Measurements from ENCODE around the gene SGF29.
"Not testable (repeated sequence)": the region's sequence is repeated elsewhere in the genome, so short reads cannot be mapped to it uniquely, and the experiment has no call there.

Gene SGF29

DNA sequence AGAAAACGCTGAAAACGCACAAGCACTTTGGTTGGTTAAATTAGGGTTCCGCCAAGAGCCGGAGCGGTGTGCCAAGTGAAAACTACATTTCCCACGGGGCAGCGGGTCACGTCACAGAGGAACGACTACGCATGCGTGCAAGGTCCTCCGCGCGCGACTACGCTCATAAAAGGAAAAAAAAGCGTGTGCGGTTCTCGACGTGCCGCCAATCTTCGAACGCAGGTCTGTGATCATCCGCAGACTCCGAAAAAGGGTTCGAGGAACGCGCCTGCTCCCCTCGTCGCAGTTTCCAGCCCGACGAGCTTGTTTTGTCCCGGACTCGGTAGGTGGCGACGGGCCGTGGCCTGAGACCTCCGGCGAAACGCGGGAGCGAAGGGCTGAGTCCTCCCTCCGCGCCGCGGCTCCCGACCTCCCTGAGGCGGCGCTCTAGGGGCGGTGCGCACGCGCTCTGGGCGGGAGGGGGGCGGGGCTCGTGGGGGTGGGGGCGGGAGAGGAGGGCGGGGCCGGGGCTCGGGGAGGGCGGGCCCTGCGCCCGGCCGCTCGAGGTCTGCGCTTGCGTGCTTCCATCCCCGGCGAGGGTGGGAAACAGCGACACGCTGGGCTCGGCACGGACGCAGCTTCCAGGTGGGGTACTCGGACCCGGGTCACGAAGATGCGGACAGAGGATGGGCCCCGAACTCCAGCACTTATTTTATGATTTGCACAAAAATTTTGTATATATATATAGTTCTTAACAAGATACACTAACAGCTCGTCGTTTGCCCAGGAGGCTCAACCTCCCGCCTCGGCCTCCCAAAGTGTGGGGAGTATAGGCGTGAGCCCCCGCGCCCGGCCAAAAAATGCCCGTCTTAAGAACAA is at the start of gene SGF29:
TSS of gene SGF29 (plus strand) at position 145 of the 858 bp plus-strand sequence. CDS start 27,150 bp downstream, outside the sequence.
- peak; percentile 94 for DNase-seq

DNA sequence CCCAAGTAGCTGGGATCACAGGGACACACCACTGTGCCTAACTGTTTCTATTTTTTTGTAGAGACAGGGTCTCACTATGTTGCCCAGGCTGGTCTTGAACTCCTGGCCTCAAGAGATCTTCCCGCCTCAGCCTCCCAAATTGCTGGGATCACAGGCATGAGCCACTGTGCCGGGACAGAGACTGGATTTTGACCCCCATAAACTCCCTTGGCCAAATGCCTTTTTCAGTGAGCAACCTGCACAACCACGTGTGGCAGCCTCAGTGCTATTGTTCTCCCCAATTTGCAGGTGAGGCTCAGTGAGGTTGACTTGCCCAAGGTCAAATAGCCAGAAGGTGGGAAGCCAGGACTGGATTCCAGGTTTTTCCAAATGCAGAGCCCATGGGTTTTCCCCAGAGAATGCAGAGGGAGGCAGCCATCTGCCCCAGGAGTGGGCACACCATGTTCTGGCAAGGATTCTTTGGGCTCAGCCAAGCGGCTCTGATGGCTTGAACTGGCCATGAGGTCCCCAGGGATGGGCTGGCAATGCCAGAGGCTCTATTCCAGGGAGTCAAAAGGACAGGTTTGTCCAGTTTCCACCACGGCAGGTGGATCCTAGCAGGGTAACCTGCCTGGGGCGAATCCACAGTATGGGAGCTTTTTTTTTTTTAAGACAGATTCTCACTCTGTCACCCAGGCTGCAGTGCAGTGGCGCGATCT is 48.9 kb upstream of the SGF29 start:
- no peak for DNase-seq

DNA sequence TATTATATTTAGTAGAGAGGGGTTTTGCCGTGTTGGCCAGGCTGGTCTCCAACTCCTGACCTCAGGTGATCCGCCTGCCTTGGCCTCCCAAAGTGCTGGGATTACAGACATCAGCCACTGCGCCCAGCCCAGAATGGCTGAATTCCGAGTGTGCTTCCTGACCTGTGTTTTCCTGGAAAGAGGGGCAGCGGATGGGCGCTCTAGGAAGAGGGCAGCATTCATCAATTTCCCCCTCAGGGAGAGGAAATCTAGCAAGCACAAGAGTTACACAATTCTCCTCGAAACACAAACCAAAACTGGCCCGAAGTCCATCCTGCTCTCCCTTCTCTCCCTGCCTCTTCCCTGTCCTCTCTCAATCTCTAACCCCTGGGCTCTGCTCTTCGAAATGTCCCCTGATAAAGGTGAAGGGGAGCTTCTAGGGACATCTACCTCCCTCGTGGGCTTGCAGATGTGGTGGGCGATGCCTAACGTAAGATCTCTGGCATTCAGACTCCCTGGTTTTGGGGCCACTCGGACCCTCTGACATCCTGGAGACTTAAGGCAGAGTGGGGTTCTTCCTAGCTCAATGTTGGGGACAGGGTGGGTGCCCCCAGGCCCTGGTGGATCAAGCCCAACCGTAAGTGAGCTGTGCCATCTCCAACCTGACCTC is 48.1 kb upstream of the SGF29 start:
- no peak for DNase-seq

DNA sequence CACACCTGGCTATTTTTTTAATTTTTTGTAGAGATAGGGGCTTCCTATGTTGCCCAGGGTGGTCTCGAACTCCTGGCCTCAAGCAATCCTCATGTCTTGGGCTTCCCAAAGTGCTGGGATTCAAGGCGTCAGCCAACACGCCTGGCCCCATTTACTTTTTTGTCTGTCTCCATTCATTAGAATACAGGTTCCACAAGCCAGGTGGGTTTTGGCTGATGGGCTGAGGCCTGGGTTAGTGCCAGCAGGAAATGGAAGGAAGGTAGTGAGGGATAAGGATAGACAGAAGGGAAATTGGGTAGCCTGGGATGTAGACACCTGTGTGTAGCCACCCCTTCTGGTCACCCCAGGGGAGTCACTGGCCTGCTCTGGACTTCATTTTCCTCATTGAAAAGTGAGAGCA is 42.7 kb upstream of the SGF29 start:
- no peak for DNase-seq

DNA sequence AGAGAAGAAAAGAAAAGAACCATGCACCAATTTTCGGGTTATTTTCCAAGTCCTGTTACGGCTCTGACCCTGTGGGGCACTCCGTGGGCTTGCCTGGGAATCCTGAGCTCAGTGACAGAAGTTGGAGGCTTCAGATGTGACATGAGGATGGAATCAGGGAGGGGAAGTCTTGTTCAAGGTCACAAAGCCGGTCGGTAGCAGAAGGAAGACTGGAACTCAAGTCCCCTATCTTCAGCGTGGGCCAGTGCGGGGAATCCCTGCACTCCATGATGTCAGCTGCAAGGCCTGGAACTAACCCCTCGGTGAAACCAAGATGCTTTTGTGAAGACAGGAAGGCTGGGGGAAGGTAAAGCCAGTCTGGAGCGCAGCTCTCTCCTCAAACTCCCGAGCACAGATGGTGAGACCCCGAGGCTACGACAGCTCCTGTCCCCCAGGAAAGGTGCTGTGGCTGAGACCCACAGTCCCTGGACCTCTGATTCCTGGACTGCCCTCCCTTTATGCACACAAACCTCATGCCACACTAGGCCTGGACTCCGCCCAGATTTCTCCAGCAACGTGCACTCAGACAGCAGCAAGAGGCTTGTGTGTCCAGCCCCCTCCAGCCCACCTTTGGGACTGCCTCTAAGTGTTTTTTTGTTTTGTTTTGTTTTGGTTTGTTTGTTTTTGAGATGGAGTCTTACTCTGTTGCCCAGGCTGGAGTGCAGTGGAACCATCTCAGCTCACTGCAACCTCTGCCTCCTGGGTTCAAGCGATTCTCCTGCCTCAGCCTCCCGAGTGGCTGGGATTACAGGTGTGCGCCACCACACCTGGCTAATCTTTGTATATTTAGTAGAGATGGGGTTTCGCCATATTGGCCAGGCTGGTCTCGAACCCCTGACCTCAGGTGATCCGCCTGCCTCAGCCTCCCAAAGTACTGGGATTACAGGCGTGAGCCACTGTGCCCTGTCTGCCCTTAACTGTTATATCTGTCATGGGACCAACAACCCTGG is 41.6 kb upstream of the SGF29 start:
- no peak for DNase-seq

DNA sequence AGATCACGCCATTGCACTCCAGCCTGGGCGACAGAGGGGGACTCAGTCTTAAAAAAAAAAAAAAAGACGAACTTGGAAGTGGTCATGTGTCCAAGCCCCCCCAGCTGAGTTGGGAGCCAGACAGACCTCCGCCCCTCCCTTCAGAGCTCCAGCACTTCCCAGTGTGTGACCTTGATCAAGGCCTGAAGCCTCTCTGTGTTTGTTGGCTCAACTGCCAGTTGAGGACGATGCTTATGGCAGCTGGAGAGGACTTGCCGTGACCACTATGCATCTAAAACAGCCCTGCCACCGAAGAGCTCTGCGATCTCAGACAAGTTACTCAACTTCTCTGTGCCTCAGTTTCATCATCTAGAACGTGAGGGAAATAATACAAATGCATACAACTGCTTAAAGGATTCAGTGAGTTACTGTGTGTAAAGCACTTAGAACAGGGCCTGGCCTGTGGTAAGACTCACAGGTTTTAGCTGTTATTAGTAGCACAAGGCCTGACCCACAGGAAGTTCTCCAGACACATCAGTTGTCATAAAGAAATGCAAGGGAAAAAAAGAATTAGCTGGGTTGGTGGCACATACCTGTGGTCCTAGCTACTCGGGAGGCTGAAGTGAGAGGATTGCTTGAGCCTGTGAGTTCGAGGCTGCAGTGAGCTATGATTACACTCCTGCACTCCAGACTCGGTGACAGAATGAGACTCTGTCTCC is 40.1 kb upstream of the SGF29 start:
- DNase-seq = no peak

DNA sequence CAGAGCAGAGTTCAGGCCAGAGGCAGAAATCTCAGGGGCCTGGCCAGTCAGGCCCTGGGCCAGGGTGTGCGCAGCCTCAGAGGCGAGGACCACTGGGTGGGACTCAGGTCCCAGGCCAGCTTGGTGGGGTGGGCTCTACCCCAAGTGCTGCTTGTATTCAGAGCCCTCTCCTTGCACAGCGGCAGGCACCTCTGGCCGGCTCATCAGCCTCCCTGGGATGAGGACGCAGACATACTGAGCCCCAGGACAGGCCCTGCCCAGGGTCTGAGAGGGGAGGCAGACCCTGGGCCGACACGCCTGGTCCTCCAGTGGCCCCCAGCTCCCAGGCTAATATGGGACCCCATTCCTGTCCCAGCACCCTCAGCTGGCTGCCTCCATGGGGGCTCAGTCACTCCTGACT is 39.5 kb upstream of the SGF29 start:
- DNase-seq = no peak

DNA sequence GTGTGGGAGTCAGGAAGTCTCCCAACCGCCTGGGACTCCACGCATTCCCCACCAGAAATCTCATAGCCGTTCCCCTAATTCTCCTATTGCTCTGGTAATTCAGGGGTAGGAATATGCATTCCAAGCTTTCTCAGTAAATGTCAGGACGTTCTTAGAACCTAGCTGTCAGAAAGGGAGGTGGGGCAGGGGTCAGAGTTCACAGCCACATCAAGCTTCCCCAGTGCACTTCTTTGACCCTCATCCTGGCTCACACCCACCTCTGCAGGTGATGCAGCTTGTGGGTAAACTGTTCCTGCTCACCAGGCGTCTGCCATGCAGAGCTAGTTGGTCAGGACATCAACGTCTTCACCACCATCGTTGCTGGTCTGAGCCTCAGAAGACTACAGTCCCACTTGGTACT is 33.0 kb upstream of the SGF29 start:
- no peak for DNase-seq

DNA sequence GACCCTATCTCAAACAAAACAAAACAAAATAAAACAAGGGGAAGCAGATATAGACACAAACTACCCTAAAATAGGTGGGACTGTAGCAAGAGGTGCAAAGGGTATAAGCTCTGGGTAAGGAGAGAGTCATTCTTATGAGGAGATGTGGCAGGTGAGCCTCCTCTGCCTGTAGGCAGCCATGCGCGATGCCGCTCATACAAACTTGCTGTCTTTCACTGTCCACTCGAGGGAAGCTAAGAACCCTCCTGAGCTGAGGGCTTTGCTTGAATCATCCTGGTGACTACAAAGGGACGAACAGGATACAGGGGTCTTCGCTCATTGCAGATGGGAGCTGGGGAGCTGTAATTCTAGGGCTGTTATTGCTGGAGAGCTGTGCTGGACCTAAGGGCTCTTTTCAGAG is 32.3 kb upstream of the SGF29 start:
- DNase-seq = no peak

DNA sequence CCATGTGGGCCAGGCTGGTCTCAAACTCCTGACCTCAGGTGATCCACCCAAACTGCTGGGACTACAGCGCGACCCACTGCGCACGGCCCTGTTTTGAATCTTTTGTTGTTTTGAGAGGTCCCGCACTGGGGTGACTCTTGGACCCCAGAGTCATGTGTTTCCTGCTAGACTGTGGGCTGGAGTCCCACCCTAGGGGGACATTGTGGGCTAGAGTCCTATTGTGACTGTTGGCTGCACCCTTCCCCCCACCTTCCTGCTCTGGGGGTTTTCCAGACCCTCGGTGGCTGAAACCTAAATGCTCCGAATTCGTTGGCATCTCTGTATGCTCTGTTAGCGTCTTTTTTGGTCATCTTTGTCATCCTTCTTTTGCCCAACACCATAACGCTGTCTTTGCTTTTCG is 30.9 kb upstream of the SGF29 start:
- DNase-seq = no peak

DNA sequence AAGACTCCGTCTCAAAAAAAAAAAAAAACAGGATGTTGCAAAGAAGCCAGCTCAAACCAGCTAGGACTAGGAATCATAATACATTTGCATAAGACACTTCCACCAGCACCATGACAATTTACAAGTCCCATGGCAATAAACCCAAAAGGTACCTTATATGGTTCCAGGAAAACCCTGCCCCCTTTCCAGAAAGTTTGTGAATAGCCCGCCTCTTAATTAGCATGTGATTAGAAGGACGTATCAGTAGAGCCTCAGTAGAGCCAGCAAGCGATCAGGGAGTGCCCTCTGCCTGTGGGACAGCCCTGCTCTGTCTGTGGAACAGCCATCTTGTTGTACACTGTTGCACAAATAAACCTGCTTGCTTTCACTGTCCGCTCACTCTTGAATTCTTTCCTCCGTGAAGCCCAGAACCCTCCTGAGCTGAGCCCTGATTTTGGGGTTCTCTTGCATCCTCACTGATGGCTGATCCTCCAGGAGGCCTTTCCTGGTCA is 29.0 kb upstream of the SGF29 start:
- no peak for DNase-seq

DNA sequence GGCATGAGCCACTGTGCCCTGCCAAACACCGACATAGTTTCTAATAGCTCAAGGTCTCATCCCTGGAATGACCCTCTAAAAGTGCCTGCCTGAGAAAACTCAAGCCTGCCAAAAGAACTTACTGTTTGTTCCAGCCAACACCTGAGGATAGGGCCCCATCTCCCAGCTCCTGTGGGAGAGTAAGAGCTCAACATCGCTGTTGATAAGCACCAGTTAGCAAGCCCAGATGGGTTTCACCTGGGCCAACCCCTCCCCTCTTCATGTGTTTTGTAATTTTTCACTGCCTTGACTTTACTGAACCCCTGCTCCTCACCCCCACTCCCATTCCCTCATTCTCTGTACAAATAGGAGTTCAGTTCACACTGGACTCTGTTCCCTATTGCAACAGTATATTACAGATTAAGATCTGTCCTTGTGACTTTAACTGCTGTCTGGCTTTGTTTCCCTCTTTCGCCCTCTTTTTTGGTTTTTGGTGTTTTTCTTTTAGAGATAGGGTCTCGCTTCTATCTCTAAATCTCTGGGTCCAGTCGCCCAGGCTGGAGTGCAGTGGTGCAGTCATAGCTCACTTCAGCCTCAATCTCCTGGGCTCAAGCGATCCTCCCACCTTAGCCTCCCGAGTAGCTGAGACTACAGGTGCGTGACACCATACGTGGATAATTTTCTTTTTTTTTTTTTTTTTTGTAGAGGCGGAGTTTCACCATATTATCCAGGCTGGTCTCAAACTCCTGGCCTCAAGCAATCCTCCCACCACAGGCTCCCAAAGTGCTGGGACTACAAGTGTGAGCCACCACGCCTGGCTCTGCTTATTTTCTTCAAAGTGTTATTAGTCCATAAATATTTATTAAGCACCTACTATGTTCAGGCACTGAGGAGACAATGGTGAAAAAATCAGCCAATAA is 27.3 kb upstream of the SGF29 start:
- DNase-seq = no peak

DNA sequence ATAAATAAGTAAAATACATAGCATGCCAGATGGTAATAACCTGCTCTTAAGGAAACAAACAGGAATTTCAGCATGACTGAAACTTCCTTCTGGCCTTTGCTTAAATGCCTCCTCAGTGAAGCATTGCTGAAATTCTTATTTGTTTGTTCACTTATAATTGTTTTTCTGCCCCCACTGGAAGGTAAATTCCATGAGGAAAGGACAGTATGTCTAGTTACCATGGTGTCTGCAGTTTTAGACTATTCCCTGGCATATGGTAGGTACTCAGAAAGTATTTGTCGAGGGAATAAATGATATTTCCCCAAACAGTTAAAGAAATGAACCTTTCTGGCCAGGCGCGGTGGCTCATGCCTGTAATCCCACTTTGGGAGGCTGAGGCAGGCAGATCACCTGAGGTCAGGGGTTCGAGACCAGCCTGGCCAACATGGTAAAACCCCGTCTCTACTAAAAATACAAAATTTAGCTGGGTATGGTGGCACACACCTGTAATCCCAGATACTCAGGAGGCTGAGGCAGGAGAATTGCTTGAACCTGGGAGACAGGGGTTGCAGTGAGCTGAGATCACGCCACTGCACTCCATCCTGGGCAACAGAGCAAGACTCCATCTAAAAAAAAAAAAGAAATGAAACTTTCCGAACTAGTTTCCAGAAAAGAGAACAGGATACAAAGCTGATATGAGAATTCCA is 26.5 kb upstream of the SGF29 start:
- DNase-seq = not testable (repeated sequence)

DNA sequence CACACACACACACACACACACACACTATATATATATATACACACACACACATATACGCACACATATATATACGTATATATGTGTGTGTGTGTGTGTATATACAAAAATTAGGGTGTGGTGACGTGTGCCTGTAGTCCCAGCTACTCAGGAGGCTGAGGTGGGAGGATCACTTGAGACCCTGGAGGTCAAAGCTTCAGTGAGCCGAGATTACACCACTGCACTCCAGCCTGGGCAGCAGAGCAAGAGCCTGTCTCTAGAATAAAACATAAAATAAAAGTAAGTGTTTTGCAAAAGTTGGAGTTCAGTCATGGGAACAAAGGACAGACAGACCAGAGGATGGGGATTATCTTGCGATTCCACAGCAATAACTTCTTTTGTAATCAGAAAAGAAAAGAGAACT is 25.7 kb upstream of the SGF29 start:
- DNase-seq = no peak

DNA sequence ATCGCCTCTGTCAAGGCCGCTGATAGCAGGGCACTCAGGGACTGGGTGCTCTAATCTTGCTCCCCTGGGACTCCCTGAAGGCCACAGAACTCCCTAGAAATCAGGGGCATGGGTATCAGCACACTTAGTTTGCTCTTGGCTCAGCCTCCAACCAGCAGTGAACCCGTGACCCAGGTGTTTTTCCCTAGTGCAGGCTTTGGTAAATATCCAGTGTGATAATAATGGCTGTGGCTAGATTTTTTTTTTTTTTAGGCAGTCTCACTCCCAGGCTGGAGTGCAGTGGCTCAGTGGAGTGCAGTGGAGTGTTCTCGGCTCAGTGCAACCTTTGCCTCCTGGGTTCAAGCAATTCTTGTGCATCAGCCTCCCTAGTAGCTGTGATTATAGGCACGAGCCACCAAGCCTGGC is 25.3 kb upstream of the SGF29 start:
- no peak for DNase-seq

DNA sequence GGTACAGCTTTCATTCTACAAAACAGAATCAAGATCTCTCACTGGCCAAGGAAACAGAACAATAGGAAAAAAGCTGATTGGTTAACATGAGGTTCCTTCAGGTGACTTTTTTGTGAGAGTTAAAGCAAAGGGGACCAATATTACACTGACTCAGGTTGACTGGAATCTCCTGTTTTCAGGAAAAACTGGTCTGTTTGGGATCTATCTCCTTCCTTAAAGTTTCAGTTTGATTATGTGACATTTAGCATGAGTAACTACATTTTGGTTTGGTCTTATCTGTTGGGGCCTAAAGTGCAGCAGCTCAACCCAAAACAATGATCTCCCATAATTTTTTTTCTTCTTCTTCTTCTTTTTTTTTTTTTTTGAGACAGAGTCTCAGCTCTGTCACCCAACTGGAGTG is 24.6 kb upstream of the SGF29 start:
- no peak for DNase-seq

DNA sequence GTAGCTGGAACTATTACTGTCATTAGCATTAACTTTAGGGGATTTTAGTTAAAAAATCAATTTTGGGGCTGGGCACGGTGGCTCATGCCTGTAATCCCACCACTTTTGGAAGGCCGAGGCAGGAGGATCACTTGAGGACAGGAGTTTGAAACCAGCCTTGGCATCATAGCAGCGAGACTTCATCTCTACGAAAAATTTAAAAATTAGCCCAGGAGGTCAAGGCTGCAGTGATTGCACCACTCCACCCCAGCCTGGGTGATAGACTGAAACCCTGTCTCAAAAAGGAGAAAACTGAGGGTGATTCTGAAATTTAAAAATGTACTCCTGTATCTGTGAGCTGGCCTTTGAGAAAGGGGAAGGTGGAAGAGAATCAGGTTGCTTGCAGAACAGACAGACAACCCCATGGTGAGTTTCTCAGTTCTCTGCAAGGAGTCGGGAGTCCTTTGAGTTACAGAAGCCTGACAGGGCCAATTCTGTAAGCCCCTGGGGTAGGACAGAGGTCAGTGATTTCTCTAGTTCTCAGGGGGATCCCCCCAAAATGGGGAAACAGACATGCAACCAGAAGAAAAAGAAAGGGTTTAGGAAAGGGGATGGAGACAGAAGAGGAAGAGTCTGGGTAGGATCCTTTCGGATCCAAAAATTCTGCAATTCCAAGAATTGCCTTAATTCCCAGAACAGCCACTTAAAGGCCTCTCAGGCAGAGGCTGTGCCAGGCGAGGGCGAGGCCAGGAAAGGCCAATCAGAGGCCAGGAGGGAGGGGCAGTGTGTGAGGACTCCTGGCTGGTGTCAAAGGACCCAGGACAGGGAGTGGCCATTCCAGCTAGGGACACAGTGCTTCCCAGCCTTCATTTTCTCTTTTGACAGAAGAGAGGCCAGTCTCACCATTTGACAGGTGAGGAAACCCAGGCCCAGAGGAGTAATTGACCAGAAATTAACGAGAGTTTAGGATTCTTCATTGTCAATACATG is 21.7 kb upstream of the SGF29 start:
- peak; percentile 61 for DNase-seq

DNA sequence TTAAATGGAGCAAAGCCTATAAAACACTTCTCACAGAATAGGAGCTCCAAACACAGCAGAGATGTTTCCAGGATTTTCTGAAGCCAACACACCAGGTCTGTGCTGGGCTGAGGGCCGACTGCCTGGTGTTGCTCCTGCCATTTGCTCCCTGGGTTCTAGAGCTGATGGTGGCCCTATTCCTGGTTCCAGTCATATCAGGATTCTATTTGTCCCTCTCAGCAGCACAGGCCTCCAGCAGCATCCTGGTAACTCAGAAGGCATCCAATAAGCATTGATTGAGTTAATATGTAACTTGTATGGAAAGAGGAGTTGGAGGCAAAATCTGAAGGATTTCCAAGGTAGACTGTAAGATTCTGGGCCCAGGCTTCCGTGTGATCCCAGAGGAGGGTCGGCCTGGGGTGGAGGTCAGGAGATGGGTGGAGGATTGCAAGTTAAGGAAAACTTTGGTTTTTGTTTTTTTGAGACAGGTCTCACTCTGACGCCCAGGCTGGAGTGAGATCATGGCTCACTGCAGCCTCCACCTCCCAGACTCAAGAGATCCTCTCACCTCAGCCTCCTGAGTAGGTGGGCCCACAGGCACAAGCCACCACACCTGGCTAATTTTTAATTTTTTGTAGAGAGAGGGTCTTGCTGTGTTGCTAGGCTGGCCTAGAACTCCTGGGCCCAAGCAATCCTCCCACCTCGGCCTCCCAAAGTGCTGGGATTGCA is 20.6 kb upstream of the SGF29 start:
- no peak for DNase-seq
